ENCODE data around the gene DDAH1.

GRCh38 chr1:85276978-85277639 is 187.8 kb downstream of the DDAH1 start:
- TF ChIP-seq CTCF (IDR thresholded peaks at IDR 0.05) (no peak), POLR2A (IDR thresholded peaks at IDR 0.05) (no peak)

All from heart left ventricle (tissue), 13 donors.